GM19239 (cell line): ENCODE measurements around the gene SLC27A4.

Source experiments
- DNase-seq: peaks from one replicate; pipeline ENCODE4 v3.0.0; 2011; ENCODE audit warnings: low spot score; ENCODE audit not compliant: insufficient read length
- FAIRE-seq: peaks from 2 replicates; lab custom pipeline; 2011; peaks lifted over from hg19 to GRCh38; lab: Jason Lieb, UNC

SLC27A4 gene

GRCh38 chr9:128409978-128410377, 69.7 kb downstream of the SLC27A4 start:
- FAIRE-seq (no peak), DNase-seq (no peak)
